HG02870 (cell line): ENCODE results near the gene CD300LD.
"Not testable (repeated sequence)": the region's sequence is repeated elsewhere in the genome, so short reads cannot be mapped to it uniquely, and the experiment has no call there.

Experiments
- ATAC-seq: cut with Tn5 transposase; IDR thresholded peaks from one replicate; pipeline ENCODE4 v1.9.1; 2021; ENCODE audit warnings: mild to moderate bottlenecking, moderate library complexity; ENCODE audit not compliant: unreplicated experiment

CD300LD gene

GRCh38 chr17:74573635-74574034 lies 18.4 kb downstream of the CD300LD start:
- not testable (repeated sequence) for ATAC-seq

GRCh38 chr17:74573169-74573568 lies 18.9 kb downstream of the CD300LD start:
- no peak for ATAC-seq

GRCh38 chr17:74571621-74572270 lies 20.3 kb downstream of the CD300LD start:
- ATAC-seq, result no peak

GRCh38 chr17:74569020-74570003 lies 22.8 kb downstream of the CD300LD start:
- no peak for ATAC-seq

- no peak for ATAC-seq
Observed at GRCh38 chr17:74568106-74568873, 23.8 kb downstream of the CD300LD start.

GRCh38 chr17:74567397-74567796 lies 24.7 kb downstream of the CD300LD start, which contains the start of gene CD300H:
Gene CD300H, minus strand, starts transcription at chr17:74567509.
- no peak for ATAC-seq

- ATAC-seq, result no peak
Observed at GRCh38 chr17:74566132-74566753, 25.8 kb downstream of the CD300LD start.

- no peak for ATAC-seq
Observed at GRCh38 chr17:74565126-74565525, 27.0 kb downstream of the CD300LD start.

- ATAC-seq, result no peak
Observed at GRCh38 chr17:74563358-74563757, 28.7 kb downstream of the CD300LD start.

- no peak for ATAC-seq
Observed at GRCh38 chr17:74561586-74561985, 30.5 kb downstream of the CD300LD start.

GRCh38 chr17:74558882-74559519 lies 33.1 kb downstream of the CD300LD start:
- no peak for ATAC-seq

GRCh38 chr17:74558402-74558801 lies 33.7 kb downstream of the CD300LD start:
- not testable (repeated sequence) for ATAC-seq

GRCh38 chr17:74555427-74555940 lies 36.6 kb downstream of the CD300LD start:
- ATAC-seq, result no peak

- no peak for ATAC-seq
Observed at GRCh38 chr17:74554909-74555308, 37.2 kb downstream of the CD300LD start.

GRCh38 chr17:74552037-74552436 lies 40.0 kb downstream of the CD300LD start:
- no peak for ATAC-seq

- no peak for ATAC-seq
Observed at GRCh38 chr17:74550602-74551001, 41.5 kb downstream of the CD300LD start.

GRCh38 chr17:74549343-74549742 lies 42.7 kb downstream of the CD300LD start:
- no peak for ATAC-seq

- no peak for ATAC-seq
Observed at GRCh38 chr17:74547736-74548135, 44.3 kb downstream of the CD300LD start.

- no peak for ATAC-seq
Observed at GRCh38 chr17:74547264-74547663, 44.8 kb downstream of the CD300LD start.

GRCh38 chr17:74546586-74546985 lies 45.5 kb downstream of the CD300LD start:
- ATAC-seq, result no peak
